Pericardium fibroblast (primary cell): ENCODE measurements around the gene TLE4. TPM values are rescaled to one million over a fixed set of nuclear protein-coding genes. Genes with fewer than 3 reads are reported as not detected.

Experiments
- total RNA-seq: library from RNA; depleted of rRNA; stranded (reverse); fragments of >200 nt; gene quantifications from 2 replicates; pipeline ENCODE4 v1.2.3, GENCODE V29; 2015

TLE4 gene
- total RNA-seq: 22.6 and 28.1 TPM in 2 replicates

DNA sequence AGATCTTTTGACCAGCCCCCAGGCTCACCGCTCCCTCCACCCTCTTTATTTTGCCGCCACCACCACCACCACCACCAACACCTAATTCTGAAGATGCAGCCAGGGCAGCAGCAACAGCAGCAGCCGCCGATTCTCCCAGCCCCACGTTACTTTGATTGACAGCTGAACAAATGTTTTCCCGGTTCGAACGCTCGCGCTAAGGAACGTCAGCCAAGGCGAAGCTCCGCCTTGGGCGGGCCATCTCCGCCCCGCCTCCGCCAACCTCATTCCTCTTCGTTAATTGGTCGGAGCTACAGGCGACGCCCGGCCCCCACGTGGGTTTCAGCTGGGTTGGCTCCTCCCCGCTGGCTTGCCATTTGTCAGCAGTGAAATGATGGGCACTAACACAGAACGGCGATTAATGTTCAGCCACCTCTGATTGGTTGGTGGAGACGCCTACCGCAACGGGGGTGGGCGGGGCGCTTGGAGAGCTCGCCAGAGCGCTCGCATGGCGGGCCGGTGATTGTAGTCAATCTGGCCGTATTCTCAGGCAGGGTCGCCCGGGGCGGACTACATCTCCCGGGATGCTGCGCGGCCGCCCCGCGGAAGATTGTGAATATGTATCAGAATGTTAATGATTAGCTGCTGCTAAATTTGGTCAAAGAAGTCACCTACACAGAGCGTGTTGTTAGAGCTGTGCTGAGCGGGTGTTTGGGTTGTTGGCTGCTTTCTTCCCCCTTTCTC is at the start of gene TLE4:
Gene TLE4, plus strand, starts transcription at position 657 of the 723 bp plus-strand sequence. CDS start 826 bp downstream, outside the sequence.

